SK-N-MC (cell line): ENCODE results near the gene ARHGEF28.

Source experiments
- EZH2 ChIP-seq: fragments of 200-600 bp; sonication (generic); IDR thresholded peaks from one replicate; pipeline ENCODE4 v1.6.1; 2017; ENCODE audit warnings: antibody characterized with exemption
- FOXP2 ChIP-seq: optimal IDR thresholded peaks from 2 replicates; pipeline ENCODE3; 2011; ENCODE audit warnings: mild to moderate bottlenecking, moderate library complexity; ENCODE audit not compliant: insufficient read depth; ENCODE audit errors: extremely low read length, control extremely low read depth
- POLR2AphosphoS5 ChIP-seq: IDR thresholded peaks from 2 replicates; pipeline ENCODE4 v1.6.1; 2012; ENCODE audit warnings: mild to moderate bottlenecking, low read depth, low read length, borderline replicate concordance

DNA sequence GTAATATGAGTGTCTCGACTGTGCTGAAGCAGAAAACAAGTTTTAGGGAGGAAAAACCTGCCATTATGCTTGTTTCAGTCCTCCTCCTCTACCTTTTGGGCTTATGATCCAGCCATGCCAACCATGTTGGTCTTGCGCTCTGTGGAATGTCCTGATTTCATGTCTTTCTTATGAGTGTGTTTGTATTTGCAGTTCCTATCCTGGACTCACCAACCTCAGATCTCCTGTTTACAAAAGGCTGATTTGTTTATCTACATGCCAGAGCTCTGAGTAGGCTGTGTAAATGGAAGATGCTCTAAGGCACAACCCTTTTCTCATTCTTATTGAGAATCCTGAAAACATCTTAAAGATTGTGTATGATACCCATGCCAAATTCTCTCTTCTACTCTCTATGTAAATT is 138.6 kb downstream of the ARHGEF28 start:
- TF ChIP-seq EZH2 (no peak), POLR2AphosphoS5 (no peak), FOXP2 (no peak)
